NCI-H82 treated with DMSO at 0.1 percent for 48 hours (cell line): ENCODE data around the gene MED12.

Experiments
- DNase-seq: peaks from one replicate; lab custom pipeline; 2025; ENCODE audit not compliant: unreplicated experiment; lab: John Stamatoyannopoulos, UW

The MED12 gene

GRCh38 chrX:71191248-71191647 is 72.9 kb downstream of the MED12 start:
- DNase-seq, result no peak
